ENCODE results near the gene JMJD8.

JMJD8 gene

DNA sequence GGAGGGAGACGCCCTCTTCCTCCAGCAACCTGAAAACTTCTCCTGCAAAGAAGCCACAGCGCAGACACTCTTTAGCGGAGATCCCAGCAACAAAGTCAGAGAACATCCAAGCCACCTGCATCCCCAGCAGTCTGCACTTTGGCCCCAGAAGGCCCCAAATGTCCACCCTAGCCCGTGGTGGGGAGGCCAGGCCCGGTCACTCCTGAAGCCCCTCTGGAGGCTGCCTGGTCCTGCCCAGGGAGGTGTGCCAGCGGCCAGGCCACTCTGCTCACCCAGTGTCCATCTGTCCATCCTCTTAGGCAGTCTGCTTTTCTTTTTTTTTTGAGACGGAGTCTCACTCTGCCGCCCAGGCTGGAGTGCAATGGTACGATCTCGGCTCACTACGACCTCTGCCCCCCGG lies 48.2 kb upstream of the JMJD8 start:
- Histone ChIP-seq H2AFZ (ENCODE audit: low read depth, low read length, severe bottlenecking) (no peak overlapping the region), H3K27ac (ENCODE audit: low read depth, low read length) (no peak overlapping the region), H3K9ac (ENCODE audit: low read length) (no peak overlapping the region), H3K4me3 (ENCODE audit: insufficient read depth, low read length, poor library complexity, severe bottlenecking) (no peak overlapping the region), H3K9me3 (ENCODE audit: insufficient read depth, low read length) (no peaks in the 10 kb centered on the region), H3K4me2 (ENCODE audit: low read depth, low read length, poor library complexity, severe bottlenecking) (no peak overlapping the region), H4K20me1 (ENCODE audit: low read depth, low read length) (no peaks in the 10 kb centered on the region), H3K79me2 (ENCODE audit: insufficient read depth, low read length) (no peaks in the 10 kb centered on the region), H3K9me2 (replicated peaks; ENCODE audit: insufficient read depth, low read length) (no peaks in the 10 kb centered on the region), H3K36me3 (ENCODE audit: low read length) (no peaks in the 10 kb centered on the region), H3K27me3 (ENCODE audit: low read length) (no peaks in the 10 kb centered on the region), H3F3A (ENCODE audit: insufficient read depth) (peaks cover 10% of the 10 kb centered on the region)
- TF ChIP-seq EZH2phosphoT487 (conservative IDR thresholded peaks at IDR 0.05; ENCODE audit: low read length) = no peak

GRCh38 chr16:730666-731509 lies 46.8 kb upstream of the JMJD8 start:
- Histone ChIP-seq H3K9ac (ENCODE audit: low read length) (no peak overlapping the region), H3K4me3 (ENCODE audit: insufficient read depth, low read length, poor library complexity, severe bottlenecking) (no peak overlapping the region), H3K4me2 (ENCODE audit: low read depth, low read length, poor library complexity, severe bottlenecking) (no peak overlapping the region), H3K27me3 (ENCODE audit: low read length) (no peaks in the 10 kb centered on the region), H2AFZ (ENCODE audit: low read depth, low read length, severe bottlenecking) (no peak overlapping the region), H3K27ac (ENCODE audit: low read depth, low read length) (no peak overlapping the region), H3K9me2 (replicated peaks; ENCODE audit: insufficient read depth, low read length) (no peaks in the 10 kb centered on the region), H3K79me2 (ENCODE audit: insufficient read depth, low read length) (no peaks in the 10 kb centered on the region), H4K20me1 (ENCODE audit: low read depth, low read length) (no peaks in the 10 kb centered on the region), H3F3A (ENCODE audit: insufficient read depth) (peaks cover 19% of the 10 kb centered on the region), H3K36me3 (ENCODE audit: low read length) (no peaks in the 10 kb centered on the region), H3K9me3 (ENCODE audit: insufficient read depth, low read length) (no peaks in the 10 kb centered on the region)
- TF ChIP-seq CTCF (IDR thresholded peaks at IDR 0.05; ENCODE audit: insufficient read depth, low read length, poor library complexity, severe bottlenecking) (no peak), EZH2phosphoT487 (conservative IDR thresholded peaks at IDR 0.05; ENCODE audit: low read length) (no peak)

- Histone ChIP-seq H3K27ac (ENCODE audit: low read depth, low read length) (no peak overlapping the region), H3K9me3 (ENCODE audit: insufficient read depth, low read length) (no peaks in the 10 kb centered on the region), H3K9ac (ENCODE audit: low read length) (no peak overlapping the region), H3K27me3 (ENCODE audit: low read length) (no peaks in the 10 kb centered on the region), H3K4me2 (ENCODE audit: low read depth, low read length, poor library complexity, severe bottlenecking) (peak overlapping the region; percentile 85), H3K4me3 (ENCODE audit: insufficient read depth, low read length, poor library complexity, severe bottlenecking) (no peak overlapping the region), H3F3A (ENCODE audit: insufficient read depth) (peaks cover 20% of the 10 kb centered on the region), H4K20me1 (ENCODE audit: low read depth, low read length) (no peaks in the 10 kb centered on the region), H3K79me2 (ENCODE audit: insufficient read depth, low read length) (no peaks in the 10 kb centered on the region), H3K9me2 (replicated peaks; ENCODE audit: insufficient read depth, low read length) (no peaks in the 10 kb centered on the region), H2AFZ (ENCODE audit: low read depth, low read length, severe bottlenecking) (no peak overlapping the region), H3K36me3 (ENCODE audit: low read length) (no peaks in the 10 kb centered on the region)
- TF ChIP-seq CTCF (IDR thresholded peaks at IDR 0.05; ENCODE audit: insufficient read depth, low read length, poor library complexity, severe bottlenecking) = no peak
- no peak for TF ChIP-seq EZH2phosphoT487 (conservative IDR thresholded peaks at IDR 0.05; ENCODE audit: low read length)
Measured at GRCh38 chr16:729768-730665, 45.9 kb upstream of the JMJD8 start.

All from SU-DHL-6 (cell line).